LoVo (cell line): Measurements from ENCODE around the gene PSD4.

Experiments
- DNase-seq: peaks from one replicate; pipeline ENCODE4 v3.0.0-alpha.2; 2016; ENCODE audit warnings: low spot score

The PSD4 gene

GRCh38 chr2:113142290-113142689 lies 31.5 kb upstream of the PSD4 start:
- no peak for DNase-seq

DNA sequence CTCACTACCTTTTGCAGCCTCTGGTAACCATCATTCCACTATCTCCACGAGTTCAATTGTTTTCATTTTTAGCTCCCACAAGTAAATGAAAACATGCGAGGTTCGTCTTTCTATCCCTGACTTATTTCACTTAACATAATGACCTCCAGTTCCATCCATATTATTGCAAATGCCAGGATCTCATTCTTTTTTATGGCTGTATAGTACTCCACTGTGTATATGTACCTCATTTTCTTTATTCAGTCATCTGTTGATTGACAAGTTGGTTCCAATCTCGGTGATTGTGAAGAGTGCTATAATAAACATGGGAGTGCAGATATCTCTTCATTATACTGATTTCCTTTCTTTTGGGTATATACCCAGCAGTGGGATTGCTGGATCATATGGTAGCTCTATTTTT lies 29.5 kb upstream of the PSD4 start:
- no peak for DNase-seq

- DNase-seq, result no peak
These were observed 24.9 kb upstream of the PSD4 start for GRCh38 chr2:113148606-113149552.

DNA sequence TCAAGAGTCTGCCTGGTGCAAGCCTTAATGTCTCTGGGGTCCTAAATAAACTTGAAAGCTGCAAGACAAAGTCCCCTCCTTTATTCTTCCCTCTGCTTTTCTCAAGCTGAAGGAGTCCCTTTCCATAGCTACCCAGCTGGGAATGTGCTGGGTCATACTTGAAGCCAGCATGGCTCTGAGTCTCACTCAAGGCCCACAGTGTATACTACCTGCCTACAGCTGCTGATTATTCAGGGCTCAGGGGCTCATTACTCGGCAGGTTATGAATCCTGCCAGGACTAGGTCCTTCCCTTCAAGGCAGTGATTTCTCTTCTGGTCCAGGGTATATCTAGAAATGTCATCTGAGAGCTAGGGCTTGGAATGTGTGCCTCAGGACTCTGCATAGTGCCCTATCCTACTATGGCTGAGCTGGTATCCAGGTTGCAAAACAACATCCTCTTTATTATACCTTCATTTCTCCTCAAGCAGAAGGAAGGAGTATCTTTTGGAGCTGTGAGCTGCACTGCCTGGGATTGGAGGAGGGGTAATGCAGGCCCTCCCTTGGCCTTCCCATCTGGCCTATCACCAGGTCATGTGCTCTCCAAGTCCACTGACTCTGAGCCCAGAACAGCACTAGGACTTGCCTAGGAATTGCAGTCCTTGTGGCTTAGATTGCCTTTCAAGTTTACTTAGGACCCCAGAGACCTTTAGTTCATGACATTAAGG lies 24.1 kb upstream of the PSD4 start:
- no peak for DNase-seq

GRCh38 chr2:113150258-113150601 lies 23.5 kb upstream of the PSD4 start:
- no peak for DNase-seq

DNA sequence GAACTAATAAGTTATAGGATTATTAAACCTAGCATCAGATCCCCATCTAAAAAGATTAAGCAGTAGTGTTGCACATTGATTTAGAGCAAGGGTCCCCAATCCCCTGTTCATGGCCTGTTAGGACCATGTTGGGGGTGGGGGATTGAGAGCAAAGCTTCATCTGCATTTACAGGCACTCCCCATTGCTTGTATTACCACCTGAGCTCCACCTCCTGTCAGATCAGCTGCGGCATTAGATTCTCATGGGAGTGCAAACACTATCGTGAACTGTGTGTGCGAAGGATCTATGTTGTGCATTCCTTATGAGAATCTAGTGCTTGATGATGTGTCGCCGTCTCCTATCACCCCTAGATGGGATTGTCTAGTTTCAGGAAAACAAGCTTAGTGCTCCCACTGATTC lies 18.4 kb upstream of the PSD4 start:
- no peak for DNase-seq

GRCh38 chr2:113156278-113157117 lies 17.3 kb upstream of the PSD4 start:
- no peak for DNase-seq

- peak; percentile 53 for DNase-seq
These were observed 16.5 kb upstream of the PSD4 start for GRCh38 chr2:113157118-113157896.

GRCh38 chr2:113157897-113158753 lies 15.6 kb upstream of the PSD4 start:
- no peak for DNase-seq

DNA sequence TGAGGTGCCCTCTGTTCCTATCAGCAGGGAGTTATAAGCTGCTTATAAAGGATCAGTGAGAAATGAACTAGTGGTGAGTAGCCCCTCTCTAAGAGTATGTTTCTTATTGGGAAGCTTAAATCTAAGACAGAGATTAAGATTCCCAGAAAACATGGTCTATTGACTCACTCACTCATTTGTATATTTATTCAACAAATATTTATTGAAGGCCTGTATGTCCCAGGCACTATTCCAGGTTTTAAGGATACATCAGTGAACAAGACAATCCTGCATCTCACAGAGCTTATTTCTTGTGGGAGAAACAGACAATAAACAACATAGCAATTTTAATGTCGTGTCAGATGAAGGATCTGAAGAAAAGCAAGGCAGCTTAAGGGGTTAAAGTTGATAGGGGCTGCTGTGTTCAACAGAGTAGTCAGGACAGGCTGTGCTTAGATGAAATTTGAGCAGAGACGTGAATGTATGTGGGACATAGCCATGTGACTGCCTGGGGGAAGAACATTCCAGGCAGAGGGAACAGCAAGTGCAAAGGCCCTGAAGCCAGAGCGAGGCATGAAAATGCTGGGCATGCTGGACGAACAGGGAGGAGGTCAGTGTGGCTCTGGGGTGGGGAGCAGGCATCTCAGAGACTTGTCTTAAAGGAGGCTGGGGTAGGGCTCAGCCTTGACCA lies 14.8 kb upstream of the PSD4 start:
- no peak for DNase-seq

DNA sequence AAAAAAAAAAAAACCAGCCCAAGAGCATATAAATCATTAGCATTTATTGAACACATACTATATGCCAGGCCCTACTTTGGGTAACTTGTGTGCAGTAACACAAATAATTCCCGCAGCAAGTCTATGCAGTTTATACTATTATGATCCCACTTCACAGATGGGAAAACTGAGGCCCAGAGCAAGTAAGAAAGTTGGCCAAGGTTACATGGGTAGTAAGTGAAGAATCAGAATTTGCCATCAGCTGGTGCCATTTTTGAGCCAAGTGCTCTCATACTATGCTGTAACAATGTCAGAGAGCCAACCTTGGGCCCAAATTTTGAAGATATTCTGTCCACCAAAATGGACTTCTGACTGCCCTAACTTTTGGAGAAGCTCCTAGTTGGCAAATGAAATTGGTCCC lies 13.5 kb upstream of the PSD4 start:
- no peak for DNase-seq

- DNase-seq, result no peak
These were observed 12.8 kb upstream of the PSD4 start for GRCh38 chr2:113160962-113161361.

GRCh38 chr2:113162173-113162572 lies 11.6 kb upstream of the PSD4 start:
- no peak for DNase-seq

DNA sequence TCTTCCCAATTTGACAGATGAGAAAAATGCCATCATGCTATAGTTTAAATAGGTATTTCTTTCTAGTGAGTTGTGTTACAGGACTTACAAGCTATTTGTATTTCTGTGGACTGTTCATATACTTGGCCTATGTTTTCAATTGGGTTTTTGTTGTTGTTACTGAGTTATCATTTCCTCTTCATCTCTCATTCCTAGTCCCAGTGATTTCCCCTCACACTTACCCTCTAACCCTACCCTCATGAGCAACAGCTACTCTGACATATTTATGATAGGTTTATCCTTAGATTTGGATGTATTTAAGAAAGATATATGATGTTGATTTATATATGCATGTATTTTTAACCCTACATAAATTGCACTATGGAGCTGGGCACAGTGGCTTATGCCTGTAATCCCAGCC lies 10.9 kb upstream of the PSD4 start:
- DNase-seq, result no peak

GRCh38 chr2:113164215-113164929 lies 9.4 kb upstream of the PSD4 start:
- DNase-seq, result no peak

DNA sequence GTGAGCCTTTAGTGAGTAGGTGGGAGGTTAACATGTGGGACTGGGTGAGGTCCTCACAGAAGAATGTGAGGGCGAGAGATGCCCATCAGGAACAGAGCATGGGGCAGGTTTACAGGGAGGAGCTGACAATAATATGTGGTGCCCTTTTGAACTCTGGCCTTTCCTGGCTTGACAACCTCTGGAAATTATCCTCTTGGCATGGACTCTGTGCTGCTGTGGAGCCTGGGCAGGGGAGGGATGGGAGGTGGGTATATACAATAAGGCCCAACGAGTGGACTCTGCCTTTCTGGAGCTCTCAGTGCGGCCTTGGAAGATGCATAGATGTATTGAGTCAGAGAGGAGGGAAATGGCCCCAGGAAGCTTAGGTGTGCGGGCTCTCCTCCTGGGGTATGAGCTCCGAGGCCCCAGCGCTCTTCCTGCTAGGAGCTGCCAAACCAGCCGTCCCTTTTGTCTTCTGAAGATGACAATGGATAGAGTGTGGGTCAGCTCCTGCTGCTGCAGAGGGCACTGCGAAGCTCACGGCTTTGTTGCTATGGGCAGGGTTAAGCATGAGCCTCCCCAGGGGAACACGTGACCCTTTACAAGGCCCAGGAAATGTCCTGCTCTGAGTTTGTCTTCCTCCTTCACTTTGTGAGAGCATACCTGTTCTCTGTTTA lies 8.7 kb upstream of the PSD4 start:
- DNase-seq, result no peak

DNA sequence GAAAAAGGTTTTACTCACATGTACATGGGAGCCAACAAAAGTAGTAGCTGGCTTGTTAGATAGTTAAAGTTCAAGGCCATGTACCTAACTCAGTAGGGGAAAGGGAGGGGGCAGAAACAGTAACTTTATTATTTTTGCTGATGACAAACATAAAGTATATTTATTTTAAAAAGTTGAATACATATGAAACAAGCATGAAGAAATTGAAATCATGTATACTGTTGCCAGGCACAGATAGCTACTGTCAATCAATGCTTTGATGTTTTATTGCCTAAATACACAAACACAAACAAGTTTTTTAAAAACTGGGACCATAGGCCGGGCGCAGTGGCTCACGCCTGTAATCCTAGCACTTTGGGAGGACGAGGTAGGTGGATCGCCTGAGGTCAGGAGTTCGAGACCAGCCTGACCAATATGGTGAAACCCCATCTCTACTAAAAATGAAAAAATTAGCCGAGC lies 7.6 kb upstream of the PSD4 start:
- DNase-seq, result no peak

GRCh38 chr2:113167115-113167932 lies 6.4 kb upstream of the PSD4 start:
- no peak for DNase-seq
